Measurements from ENCODE around the gene TNFRSF6B. TPM values are rescaled to one million over a fixed set of nuclear protein-coding genes. Genes with fewer than 3 reads are reported as not detected.

TNFRSF6B gene
- total and polyA plus RNA-seq, 3 experiments from 2014 or later: 0.22 TPM; not detected in 2

- Histone ChIP-seq H3K4me3 (ENCODE audit: low read length) (no peak overlapping the region), H3K27me3 (ENCODE audit: insufficient read depth, low read length, poor library complexity, severe bottlenecking) (no peaks in the 10 kb centered on the region), H3K27ac (ENCODE audit: low read depth, low read length) (no peak overlapping the region), H3K36me3 (ENCODE audit: insufficient read depth, low read length) (peaks cover 13% of the 10 kb centered on the region), H3K9me3 (ENCODE audit: low read length) (no peaks in the 10 kb centered on the region), H3K4me1 (ENCODE audit: insufficient read depth, low read length) (peaks cover 60% of the 10 kb centered on the region)
- H3K27me3 Mint-ChIP-seq: peaks cover 0 to 3% of the 10 kb centered on the region in 2 donors
- H3K4me1 Mint-ChIP-seq: peaks cover 11 to 39% (median 24%) of the 10 kb centered on the region in 3 donors
- ChIA-PET CTCF (interaction anchor here (2.1 kb wide), 1 partner anchor 26 kb away, joined by 7 read pairs; the partner anchor contains the start of genes ARFRP1 and ZGPAT), POLR2A (no interaction called here)
- no peak overlapping the region for H3K4me3 Mint-ChIP-seq
- H3K36me3 Mint-ChIP-seq: peaks cover 4 to 41% (median 8%) of the 10 kb centered on the region in 3 donors
- no peaks in the 10 kb centered on the region for H3K9me3 Mint-ChIP-seq
- peak overlapping the region in 1 of 8 donors; percentile 61 for H3K27ac Mint-ChIP-seq
- no peak for DNase-seq
Measured at GRCh38 chr20:63733117-63733516, 36.7 kb downstream of the TNFRSF6B start.

GRCh38 chr20:63733579-63734081, 37.2 kb downstream of the TNFRSF6B start:
- Mint-ChIP-seq H3K9me3 (no peaks in the 10 kb centered on the region), H3K4me1 (peaks cover 11 to 37% (median 18%) of the 10 kb centered on the region in 3 donors), H3K27me3 (peaks cover 0 to 3% of the 10 kb centered on the region in 2 donors), H3K4me3 (peak overlapping the region in 2 of 7 donors; percentile 35 to 64), H3K36me3 (peaks cover 4 to 37% (median 5%) of the 10 kb centered on the region in 3 donors), H3K27ac (peak overlapping the region in 3 of 8 donors; percentile 18 to 90 (median 61))
- ChIA-PET CTCF (interaction anchor here (0.7 to 2.1 kb wide), 2 partner anchors 26 to 196 kb away, joined by 3 to 7 read pairs; partner anchors contain the start of genes ARFRP1 and ZGPAT), POLR2A (no interaction called here)
- DNase-seq: no peak
- Histone ChIP-seq H3K4me1 (ENCODE audit: insufficient read depth, low read length) (peaks cover 60% of the 10 kb centered on the region), H3K27ac (ENCODE audit: low read depth, low read length) (no peak overlapping the region), H3K27me3 (ENCODE audit: insufficient read depth, low read length, poor library complexity, severe bottlenecking) (no peaks in the 10 kb centered on the region), H3K4me3 (ENCODE audit: low read length) (no peak overlapping the region), H3K36me3 (ENCODE audit: insufficient read depth, low read length) (peaks cover 13% of the 10 kb centered on the region), H3K9me3 (ENCODE audit: low read length) (no peaks in the 10 kb centered on the region)

- Histone ChIP-seq H3K4me3 (ENCODE audit: low read length) (no peak overlapping the region), H3K4me1 (ENCODE audit: insufficient read depth, low read length) (peaks cover 57% of the 10 kb centered on the region), H3K27me3 (ENCODE audit: insufficient read depth, low read length, poor library complexity, severe bottlenecking) (no peaks in the 10 kb centered on the region), H3K27ac (ENCODE audit: low read depth, low read length) (no peak overlapping the region), H3K36me3 (ENCODE audit: insufficient read depth, low read length) (peaks cover 13% of the 10 kb centered on the region), H3K9me3 (ENCODE audit: low read length) (no peaks in the 10 kb centered on the region)
- H3K36me3 Mint-ChIP-seq: peaks cover 4 to 36% (median 5%) of the 10 kb centered on the region in 3 donors
- H3K27me3 Mint-ChIP-seq: peaks cover 0 to 3% of the 10 kb centered on the region in 2 donors
- ChIA-PET CTCF (interaction anchor here (0.7 to 2.1 kb wide), 3 partner anchors 27 to 197 kb away, joined by 3 to 7 read pairs (median 3); partner anchors contain the start of genes ARFRP1 and ZGPAT), POLR2A (no interaction called here)
- no peak for DNase-seq
- peak overlapping the region in 4 of 8 donors; percentile 18 to 90 (median 44) for H3K27ac Mint-ChIP-seq
- no peaks in the 10 kb centered on the region for H3K9me3 Mint-ChIP-seq
- H3K4me3 Mint-ChIP-seq: peak overlapping the region in 4 of 7 donors; percentile 35 to 74 (median 62)
- peaks cover 11 to 35% (median 17%) of the 10 kb centered on the region in 3 donors for H3K4me1 Mint-ChIP-seq
Measured at GRCh38 chr20:63734111-63734945, 37.9 kb downstream of the TNFRSF6B start.

- no peaks in the 10 kb centered on the region for H3K27me3 ChIP-seq (ENCODE audit: insufficient read depth, low read length, poor library complexity, severe bottlenecking)
- peaks cover 11 to 35% (median 17%) of the 10 kb centered on the region in 3 donors for H3K4me1 Mint-ChIP-seq
- no peak for DNase-seq
- peaks cover 13% of the 10 kb centered on the region for H3K36me3 ChIP-seq (ENCODE audit: insufficient read depth, low read length)
- H3K27ac ChIP-seq (ENCODE audit: low read depth, low read length): no peak overlapping the region
- ChIA-PET CTCF (interaction anchor here (0.7 to 4.5 kb wide), 13 partner anchors 9 to 168 kb away, joined by 3 to 39 read pairs (median 3); partner anchors contain the start of genes ARFRP1 and ZGPAT), POLR2A (interaction anchor here (1.3 to 4.9 kb wide), 5 partner anchors 8 to 129 kb away, joined by 6 to 84 read pairs (median 11); partner anchors contain the start of genes ARFRP1, GMEB2, TPD52L2 and ZGPAT)
- peak overlapping the region in 4 of 8 donors; percentile 84 to 94 (median 90) for H3K27ac Mint-ChIP-seq
- H3K9me3 Mint-ChIP-seq: no peaks in the 10 kb centered on the region
- peak overlapping the region in 6 of 7 donors; percentile 88 to 93 (median 92) for H3K4me3 Mint-ChIP-seq
- H3K4me3 ChIP-seq (ENCODE audit: low read length): no peak overlapping the region
- H3K9me3 ChIP-seq (ENCODE audit: low read length): no peaks in the 10 kb centered on the region
- H3K27me3 Mint-ChIP-seq: peaks cover 0 to 3% of the 10 kb centered on the region in 2 donors
- peaks cover 48% of the 10 kb centered on the region for H3K4me1 ChIP-seq (ENCODE audit: insufficient read depth, low read length)
- peaks cover 2 to 34% (median 5%) of the 10 kb centered on the region in 3 donors for H3K36me3 Mint-ChIP-seq
Measured at GRCh38 chr20:63734946-63735858, 38.8 kb downstream of the TNFRSF6B start.

DNA sequence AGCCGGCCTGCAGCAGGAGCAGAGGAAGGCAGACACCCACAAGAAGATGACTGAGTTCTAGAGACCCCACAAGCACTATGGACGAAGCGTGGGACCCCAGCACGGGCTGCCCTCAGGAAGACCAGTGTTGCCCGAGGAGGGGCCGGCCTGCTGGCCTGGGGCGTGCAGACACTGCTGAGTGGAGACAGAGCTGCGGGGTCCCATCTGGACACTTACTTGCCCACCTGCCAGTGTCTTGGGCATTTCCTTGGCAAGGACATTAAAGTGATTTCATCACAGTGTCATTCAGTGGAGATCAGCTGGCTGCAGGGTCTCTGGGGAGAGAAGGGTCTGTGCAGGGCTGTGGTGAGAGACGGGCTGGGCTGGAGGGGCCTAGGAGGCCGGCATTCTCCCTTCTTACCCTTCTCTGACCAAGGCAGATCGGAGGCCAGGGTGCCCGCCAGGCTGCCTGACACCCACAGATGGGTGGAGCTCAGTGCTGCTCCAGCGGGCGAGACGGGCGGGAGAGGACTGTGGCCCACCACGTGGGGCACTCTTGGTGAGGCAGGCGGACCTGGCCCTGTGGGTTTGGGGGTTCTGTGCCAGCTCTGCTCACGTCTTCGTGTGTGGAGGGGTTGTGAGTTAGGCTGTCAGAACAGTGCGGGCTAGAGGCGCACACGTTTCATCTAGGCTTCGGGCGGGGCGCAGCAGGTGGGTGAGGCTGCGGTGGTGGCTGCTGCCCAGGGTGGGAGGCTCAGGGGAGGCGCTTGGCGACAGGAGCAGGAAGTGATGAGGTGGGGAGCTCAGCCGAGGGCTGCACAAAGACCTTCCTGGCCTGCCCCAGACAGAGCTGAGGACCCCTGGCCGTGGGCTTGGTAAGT, 39.6 kb downstream of the TNFRSF6B start, which contains the start of gene LIME1:
Gene LIME1 (plus strand): TSS at position 806 of the 860 bp plus-strand sequence. CDS start 886 bp downstream, outside the sequence.
- peak within 1 kb of the TSS; percentile 84 to 97 (median 92) for H3K27ac Mint-ChIP-seq

DNA sequence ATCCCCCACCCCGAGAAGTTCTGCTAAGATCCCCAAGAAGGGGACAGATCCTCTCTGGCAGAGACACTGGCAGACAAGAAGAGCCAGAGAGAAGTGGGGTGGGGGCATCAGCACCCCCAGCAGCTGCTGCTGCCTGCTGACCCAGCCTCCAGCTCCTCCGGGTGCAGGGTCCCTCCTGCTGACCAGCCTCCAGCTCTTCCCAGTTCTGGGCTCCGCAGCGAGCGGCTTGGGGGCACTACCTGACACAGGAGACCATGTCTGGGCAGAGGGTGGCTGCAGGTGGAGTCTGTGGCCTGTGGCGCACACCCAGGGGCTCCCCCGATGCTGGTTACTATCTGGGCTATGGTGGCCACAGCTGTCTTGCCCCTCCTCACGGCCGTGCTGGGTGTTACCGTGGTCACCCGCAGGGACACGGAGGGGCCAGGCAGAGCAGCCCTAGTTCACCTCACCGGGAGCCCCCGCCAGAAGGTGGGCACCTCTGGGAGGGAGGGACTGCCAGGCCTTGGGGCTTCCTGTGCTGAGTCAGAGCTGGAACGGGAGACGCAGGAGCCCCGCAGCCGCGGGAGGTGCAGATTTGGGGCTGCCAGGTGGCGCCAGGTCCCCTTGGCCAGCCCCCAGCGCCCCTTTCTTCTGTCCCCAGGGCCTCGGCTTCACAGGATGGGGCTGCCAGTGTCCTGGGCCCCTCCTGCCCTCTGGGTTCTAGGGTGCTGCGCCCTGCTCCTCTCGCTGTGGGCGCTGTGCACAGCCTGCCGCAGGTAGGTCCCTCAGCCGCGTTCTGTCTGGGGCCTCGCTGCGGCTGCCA, 40.6 kb downstream of the TNFRSF6B start:
- H3K27ac ChIP-seq (ENCODE audit: low read depth, low read length): peak overlapping the region; percentile 87
- H3K27ac Mint-ChIP-seq: peak overlapping the region; percentile 84 to 97 (median 92)
- H3K4me1 ChIP-seq (ENCODE audit: insufficient read depth, low read length): peaks cover 39% of the 10 kb centered on the region
- peak overlapping the region; percentile 88 to 95 (median 92) for H3K4me3 Mint-ChIP-seq
- no peaks in the 10 kb centered on the region for H3K9me3 Mint-ChIP-seq
- peak overlapping the region; percentile 96 for H3K4me3 ChIP-seq (ENCODE audit: low read length)
- peak; percentile 61 to 84 (median 73) for DNase-seq
- ChIA-PET CTCF (interaction anchor here (1.1 to 4.5 kb wide), 14 partner anchors 12 to 199 kb away, joined by 3 to 39 read pairs (median 6); partner anchors contain the start of genes ARFRP1, PTK6 and ZGPAT), POLR2A (interaction anchor here (0.6 to 4.9 kb wide), 14 partner anchors 9 to 127 kb away, joined by 3 to 84 read pairs (median 5); partner anchors contain the start of genes ARFRP1, GMEB2, RTEL1 and TPD52L2)
- peaks cover 19% of the 10 kb centered on the region for H3K36me3 ChIP-seq (ENCODE audit: insufficient read depth, low read length)
- peaks cover 11 to 39% (median 17%) of the 10 kb centered on the region in 3 donors for H3K4me1 Mint-ChIP-seq
- peaks cover 0 to 3% of the 10 kb centered on the region in 2 donors for H3K27me3 Mint-ChIP-seq
- no peaks in the 10 kb centered on the region for H3K27me3 ChIP-seq (ENCODE audit: insufficient read depth, low read length, poor library complexity, severe bottlenecking)
- no peaks in the 10 kb centered on the region for H3K9me3 ChIP-seq (ENCODE audit: low read length)
- peaks cover 2 to 35% (median 5%) of the 10 kb centered on the region in 3 donors for H3K36me3 Mint-ChIP-seq

More for the DNA sequence above, 39.6 kb downstream of the TNFRSF6B start, which contains the start of gene LIME1:
- no peaks in the 10 kb centered on the region for H3K9me3 ChIP-seq (ENCODE audit: low read length)
- peak within 1 kb of the TSS; percentile 96 for H3K4me3 ChIP-seq (ENCODE audit: low read length)
- Mint-ChIP-seq H3K9me3 (no peaks in the 10 kb centered on the region), H3K4me3 (peak within 1 kb of the TSS; percentile 88 to 95 (median 92)), H3K4me1 (peaks cover 11 to 35% (median 17%) of the 10 kb centered on the region in 3 donors), H3K36me3 (peaks cover 2 to 33% (median 5%) of the 10 kb centered on the region in 3 donors), H3K27me3 (peaks cover 0 to 3% of the 10 kb centered on the region in 2 donors)
- peaks cover 13% of the 10 kb centered on the region for H3K36me3 ChIP-seq (ENCODE audit: insufficient read depth, low read length)
- no peaks in the 10 kb centered on the region for H3K27me3 ChIP-seq (ENCODE audit: insufficient read depth, low read length, poor library complexity, severe bottlenecking)
- peak; percentile 74 to 92 (median 89) for DNase-seq
- H3K27ac ChIP-seq (ENCODE audit: low read depth, low read length): peak within 1 kb of the TSS; percentile 87
- CTCF ChIA-PET: interaction anchor here (0.7 to 4.5 kb wide), 18 partner anchors 8 to 198 kb away, joined by 3 to 39 read pairs (median 4); partner anchors contain the start of genes ARFRP1, PTK6 and ZGPAT
- POLR2A ChIA-PET: interaction anchor here (0.6 to 4.9 kb wide), 11 partner anchors 9 to 128 kb away, joined by 3 to 84 read pairs (median 7); partner anchors contain the start of genes ARFRP1, GMEB2, TPD52L2 and ZGPAT
- peaks cover 42% of the 10 kb centered on the region for H3K4me1 ChIP-seq (ENCODE audit: insufficient read depth, low read length)

Measured in CD8-positive, alpha-beta memory T cell (primary cell).